K562 (cell line): Measurements from ENCODE around the gene TARBP1. TPM values are rescaled to one million over a fixed set of nuclear protein-coding genes. Genes with fewer than 3 reads are reported as not detected.

Experiments used
- ATAC-seq: fragments of 200-7000 bp; cut with Tn5 transposase; 3 replicates; pipeline ENCODE4 v1.9.1; 2020; ENCODE audit warnings: moderate library complexity
- BruUV-seq: library from RNA; stranded (reverse); fragments of 400-500 nt; replicated peaks from 2 replicates; lab custom pipeline; 2021; lab: Mats Ljungman, UMichigan
- CTCF ChIA-PET: fragments of 300-600 bp; formaldehyde crosslinking; extraction: SDS; loops from one replicate; lab custom pipeline; 2021; ENCODE audit warnings: low intra/inter-chr PET ratio; lab: Yijun Ruan, JAX
- POLR2A ChIA-PET: fragments of 300-600, 350-650 bp; sonication (Branson Sonifier 250); formaldehyde crosslinking; extraction: SDS; loops from one replicate; lab custom pipeline; 2021; ENCODE audit warnings: antibody characterized with exemption, inconsistent platforms; lab: Yijun Ruan, JAX
- DNase-seq, 4 experiments: peaks; one replicate each; pipeline versions ENCODE4 v3.0.0 to v3.0.0-alpha.2; 2011 to 2018; ENCODE audit warnings: low spot score in 3 of 4, mixed read lengths in 3 of 4; ENCODE audit errors: extremely low read depth in 1 of 4
- FAIRE-seq: peaks from 2 replicates; lab custom pipeline; 2011; peaks lifted over from hg19 to GRCh38; lab: Jason Lieb, UNC
- H2AFZ ChIP-seq: 2 replicates; pipeline ENCODE4 v1.6.0; 2011; ENCODE audit warnings: low read depth, low read length, control low read depth, inconsistent platforms
- H3K27ac ChIP-seq: fragments of 200-600 bp; 3 replicates; pipeline ENCODE4 v1.8.0; 2011; ENCODE audit warnings: low read depth, mild to moderate bottlenecking, control low read depth, inconsistent platforms, low read length, moderate library complexity, mixed read lengths; ENCODE audit errors: extremely low read depth
- H3K27me3 ChIP-seq, 2 experiments: fragments of 300-600 bp in 1 of 2; 2 replicates in 1 of 2; 3 replicates in 1 of 2; pipeline versions ENCODE4 v1.6.0 to v1.8.0; 2011; ENCODE audit warnings: inconsistent platforms in 2 of 2, low read length in 2 of 2, mild to moderate bottlenecking in 1 of 2, mixed read lengths in 1 of 2, moderate library complexity in 1 of 2; ENCODE audit not compliant: control insufficient read depth in 2 of 2, insufficient read depth in 2 of 2
- H3K36me3 ChIP-seq: fragments of 300-600 bp; 3 replicates; pipeline ENCODE4 v1.8.0; 2011; ENCODE audit warnings: mild to moderate bottlenecking, low read length, inconsistent platforms; ENCODE audit not compliant: control insufficient read depth, insufficient read depth
- H3K4me1 ChIP-seq, 2 experiments: fragments of 200-600 bp in 1 of 2; replicated peaks in 1 of 2; 2 replicates in 1 of 2; 3 replicates in 1 of 2; pipeline versions ENCODE4 v1.5.1 to v1.8.0; 2011; ENCODE audit warnings: inconsistent platforms in 2 of 2, low read length in 2 of 2, mild to moderate bottlenecking in 1 of 2, mixed read lengths in 1 of 2, moderate library complexity in 1 of 2; ENCODE audit not compliant: control insufficient read depth in 2 of 2, insufficient read depth in 2 of 2
- H3K4me2 ChIP-seq: 2 replicates; pipeline ENCODE4 v1.6.1; 2011; ENCODE audit warnings: low read length, control low read depth, inconsistent platforms, mixed read lengths; ENCODE audit not compliant: insufficient read depth
- H3K4me3 ChIP-seq: fragments of 200-600 bp; sonication (generic), shearing (Covaris generic); 2 replicates; pipeline ENCODE4 v1.5.1; 2016; ENCODE audit warnings: control low read depth, inconsistent platforms
- H3K79me2 ChIP-seq: fragments of 200-600 bp; 3 replicates; pipeline ENCODE4 v1.8.0; 2011; ENCODE audit warnings: low read length, inconsistent platforms; ENCODE audit not compliant: control insufficient read depth, insufficient read depth
- H3K9ac ChIP-seq, 2 experiments: 2 replicates each; pipeline versions ENCODE4 v1.6.0 to v1.6.1; 2011; ENCODE audit warnings: low read depth in 2 of 2, low read length in 2 of 2, control low read depth in 1 of 2, inconsistent platforms in 1 of 2, mild to moderate bottlenecking in 1 of 2, mixed read lengths in 1 of 2; ENCODE audit not compliant: insufficient read depth in 1 of 2
- H3K9me1 ChIP-seq: one replicate; pipeline ENCODE4 v1.6.0; 2011; ENCODE audit warnings: inconsistent platforms, mild to moderate bottlenecking, low read length, moderate library complexity; ENCODE audit not compliant: control insufficient read depth, insufficient read depth
- H3K9me3 ChIP-seq: replicated peaks from 2 replicates; pipeline ENCODE4 v1.5.1; 2011; ENCODE audit warnings: low read depth, low read length, inconsistent platforms; ENCODE audit not compliant: control insufficient read depth, insufficient read depth
- H4K20me1 ChIP-seq: replicated peaks from 2 replicates; pipeline ENCODE4 v1.6.1; 2011; ENCODE audit warnings: low read length, inconsistent platforms, mixed read lengths; ENCODE audit not compliant: control insufficient read depth, insufficient read depth
- KLF6 ChIP-seq: fragments of 250-450 bp; sonication (Bioruptor Pico); IDR thresholded peaks from 2 replicates; pipeline ENCODE4 v1.4.0; 2020; ENCODE audit warnings: mild to moderate bottlenecking, moderate library complexity, borderline replicate concordance
- NFYB ChIP-seq: IDR thresholded peaks from 2 replicates; pipeline ENCODE4 v1.6.1; 2011; ENCODE audit warnings: mild to moderate bottlenecking, moderate library complexity; ENCODE audit not compliant: insufficient read length; ENCODE audit errors: extremely low read depth
- WGBS: fragments of 100-300 bp; shearing (Covaris generic); methylation state at CpG from one replicate; pipeline ENCODE4 v1.1.6; 2016; ENCODE audit warnings: low coverage, mixed read lengths; ENCODE audit not compliant: insufficient coverage; ENCODE audit errors: missing lambda C conversion rate; 5-methylcytosine and 5-hydroxymethylcytosine counted together
- in situ Hi-C: fragments of 300-500 bp; cut with MboI; formaldehyde crosslinking; loops from 4 replicates; pipeline ENCODE4 v1.15.0; 2018; ENCODE audit warnings: inconsistent platforms, mixed read lengths
- intact Hi-C: fragments of 100-400 bp; cut with micrococcal nuclease; formaldehyde crosslinking; loops from 2 replicates; pipeline ENCODE4 v1.14.2; 2022
- polyA plus RNA-seq, 8 experiments: library from polyadenylated mRNA; depleted of rRNA in 4 of 8; stranded (reverse) in 5 of 8; unstranded in 3 of 8; fragments of >200 nt; fragmentation: Nextera tagmentation in 2 of 8; fragmentation: Illumina TruSeq in 1 of 8; extraction: Ambion mirVana in 2 of 8; extraction: Trizol in 1 of 8; gene quantifications; 2 replicates each; pipeline versions ENCODE4 v1.2.1 to v1.2.3, GENCODE V29; 2011 to 2014; ENCODE audit warnings: inconsistent platforms in 1 of 8, missing spikeins in 1 of 8
- total RNA-seq, 7 experiments: library from RNA; depleted of rRNA in 6 of 7; stranded (reverse); fragments of >200 nt in 6 of 7; fragmentation: Illumina TruSeq in 2 of 7; extraction: Trizol in 2 of 7; gene quantifications; 2 replicates each; pipeline versions ENCODE4 v1.2.1 to v1.2.3, GENCODE V29; 2011 to 2021; ENCODE audit warnings: low replicate concordance in 1 of 7
- TF ChIP-seq, protein P1 (sequence below): fragments of 250-450 bp; sonication (Bioruptor Pico); IDR thresholded peaks from 2 replicates; pipeline ENCODE4 v1.8.0; 2022; ENCODE audit warnings: inconsistent platforms, mild to moderate bottlenecking, moderate library complexity, borderline replicate concordance

Gene TARBP1
- total and polyA plus RNA-seq, 9 of the 15 experiments (the other 6 are each of a cell fraction or from before 2014, with no cell fraction given), result 8.8 to 48.0 (median 22.9) TPM

DNA sequence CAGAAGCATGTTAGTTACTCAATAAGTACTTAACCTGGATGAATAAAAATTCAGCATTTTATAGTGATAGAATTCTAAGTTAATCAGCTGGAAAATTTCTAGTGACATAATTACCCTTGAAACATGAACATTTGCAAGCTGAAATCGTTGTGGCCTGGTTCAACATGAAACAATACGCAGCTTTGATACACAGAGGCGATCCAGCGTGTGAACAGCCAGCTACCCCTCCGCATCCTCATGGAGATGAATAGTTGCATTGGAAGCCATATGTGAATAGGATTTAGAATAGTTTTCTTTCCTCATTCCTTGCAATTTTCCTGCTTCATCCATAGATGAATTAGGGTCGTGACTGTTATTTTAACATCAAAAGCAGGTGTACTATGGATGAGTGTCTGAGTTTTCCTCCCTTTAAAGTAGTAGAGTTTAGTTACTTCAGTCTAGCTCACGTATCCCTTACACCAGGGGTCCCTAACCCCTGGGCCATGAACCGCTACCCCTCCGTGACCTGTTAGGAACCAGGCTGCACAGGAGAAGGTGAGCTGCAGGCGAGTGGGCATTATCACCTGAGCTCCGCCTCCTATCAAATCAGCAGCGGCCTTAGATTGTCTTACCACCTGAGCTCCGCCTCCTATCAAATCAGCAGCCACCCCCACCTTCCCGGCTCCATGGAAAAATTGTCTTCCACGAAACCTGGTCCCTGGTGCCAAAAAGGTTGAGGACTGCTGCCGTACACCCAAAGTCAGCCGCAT is 6.2 kb upstream of the TARBP1 start:
- no peak for ATAC-seq
- Histone ChIP-seq H3K4me3 (no peak overlapping the region), H3K9me1 (no peaks in the 10 kb centered on the region), H3K27me3 (peaks cover 0 to 7% of the 10 kb centered on the region in 2 experiments; a peak in 1 of 5 replicates), H3K4me1 (peaks cover 0 to 5% of the 10 kb centered on the region in 2 experiments; a peak in 2 of 5 replicates)
- CTCF ChIA-PET, result interaction anchor here (0.5 to 3.3 kb wide), 2 partner anchors 11 to 608 kb away, joined by 3 to 20 read pairs; no protein-coding TSS in a partner anchor
- in situ Hi-C loops, result loop anchor here (5.0 kb wide), 1 partner anchor 163 kb away; no protein-coding TSS in a partner anchor
- no peak for TF ChIP-seq KLF6 (CRISPR knock-in tag)
- TF ChIP-seq, protein P1, sequence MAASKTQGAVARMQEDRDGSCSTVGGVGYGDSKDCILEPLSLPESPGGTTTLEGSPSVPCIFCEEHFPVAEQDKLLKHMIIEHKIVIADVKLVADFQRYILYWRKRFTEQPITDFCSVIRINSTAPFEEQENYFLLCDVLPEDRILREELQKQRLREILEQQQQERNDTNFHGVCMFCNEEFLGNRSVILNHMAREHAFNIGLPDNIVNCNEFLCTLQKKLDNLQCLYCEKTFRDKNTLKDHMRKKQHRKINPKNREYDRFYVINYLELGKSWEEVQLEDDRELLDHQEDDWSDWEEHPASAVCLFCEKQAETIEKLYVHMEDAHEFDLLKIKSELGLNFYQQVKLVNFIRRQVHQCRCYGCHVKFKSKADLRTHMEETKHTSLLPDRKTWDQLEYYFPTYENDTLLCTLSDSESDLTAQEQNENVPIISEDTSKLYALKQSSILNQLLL, result no peak
- TF ChIP-seq NFYB, result no peak
- TF ChIP-seq, all 486 proteins: peak for 0
- Histone ChIP-seq H4K20me1 (no peaks in the 10 kb centered on the region), H3K27ac (no peak overlapping the region), H3K79me2 (no peaks in the 10 kb centered on the region), H3K36me3 (no peaks in the 10 kb centered on the region), H3K9me3 (no peaks in the 10 kb centered on the region), H3K4me2 (no peak overlapping the region), H2AFZ (no peak overlapping the region), H3K9ac (no peak overlapping the region)
- intact Hi-C loops, result loop anchor here (5.0 kb wide), 1 partner anchor 1232 kb away; no protein-coding TSS in a partner anchor
- POLR2A ChIA-PET, result interaction anchor here (0.5 to 1.4 kb wide), 3 partner anchors 13 to 116 kb away, joined by 3 to 4 read pairs (median 4); no protein-coding TSS in a partner anchor
- BruUV-seq, result no TSS peak
- 39% methylated on average over 17 of the region's 17 CpGs for WGBS
- FAIRE-seq (no peak), DNase-seq (no peak)
